Neural progenitor cell (in vitro differentiated cells): Measurements from ENCODE around the gene BRINP2. TPM values are rescaled to one million over a fixed set of nuclear protein-coding genes. Genes with fewer than 3 reads are reported as not detected.

Experiments
- DNase-seq: peaks from one replicate; pipeline ENCODE4 v3.0.0-alpha.2; 2016; ENCODE audit warnings: low spot score
- H2AFZ ChIP-seq: fragments of 200-600 bp; sonication (generic); replicated peaks from 2 replicates; pipeline ENCODE4 v1.6.1; 2016; ENCODE audit warnings: antibody characterized with exemption
- H3F3A ChIP-seq: fragments of 200-600 bp; sonication (generic); 2 replicates; pipeline ENCODE4 v1.6.1; 2016; ENCODE audit warnings: antibody characterized with exemption, low read depth
- H3K27ac ChIP-seq: fragments of 200-600 bp; sonication (generic); 2 replicates; pipeline ENCODE4 v1.5.1; 2016; ENCODE audit warnings: mild to moderate bottlenecking
- H3K27me3 ChIP-seq: fragments of 200-600 bp; sonication (generic); 2 replicates; pipeline ENCODE4 v1.6.1; 2016; ENCODE audit warnings: mild to moderate bottlenecking, moderate library complexity
- H3K36me3 ChIP-seq: fragments of 200-600 bp; sonication (generic); 2 replicates; pipeline ENCODE4 v1.5.1; 2016
- H3K4me1 ChIP-seq: fragments of 200-600 bp; sonication (generic); 2 replicates; pipeline ENCODE4 v1.6.1; 2016; ENCODE audit warnings: mixed run types
- H3K4me2 ChIP-seq: fragments of 200-600 bp; sonication (generic); 2 replicates; pipeline ENCODE4 v1.6.1; 2016
- H3K4me3 ChIP-seq: fragments of 200-600 bp; sonication (generic); 2 replicates; pipeline ENCODE4 v1.5.1; 2016
- H3K79me2 ChIP-seq: fragments of 200-600 bp; sonication (generic); 2 replicates; pipeline ENCODE4 v1.6.1; 2016; ENCODE audit warnings: low read depth
- H3K9ac ChIP-seq: fragments of 200-600 bp; sonication (generic); 2 replicates; pipeline ENCODE4 v1.6.1; 2016
- H3K9me3 ChIP-seq: fragments of 200-600 bp; sonication (generic); 2 replicates; pipeline ENCODE4 v1.5.1; 2016; ENCODE audit warnings: low read depth
- H4K20me1 ChIP-seq: fragments of 200-600 bp; sonication (generic); 2 replicates; pipeline ENCODE4 v1.6.1; 2016; ENCODE audit warnings: low read depth
- H3K27ac Mint-ChIP-seq: 3 replicates; pipeline ENCODE4 v1.8.0; 2021; ENCODE audit warnings: mixed read lengths
- H3K27me3 Mint-ChIP-seq: 2 replicates; pipeline ENCODE4 v1.8.0; 2022; ENCODE audit warnings: low read depth, mild to moderate bottlenecking, inconsistent platforms, moderate library complexity, mixed read lengths; ENCODE audit not compliant: insufficient read depth
- H3K36me3 Mint-ChIP-seq: 3 replicates; pipeline ENCODE4 v1.8.0; 2021; ENCODE audit warnings: mixed read lengths
- H3K4me1 Mint-ChIP-seq: 3 replicates; pipeline ENCODE4 v1.8.0; 2021; ENCODE audit warnings: mixed read lengths
- H3K4me3 Mint-ChIP-seq: 3 replicates; pipeline ENCODE4 v1.8.0; 2021; ENCODE audit warnings: mild to moderate bottlenecking, moderate library complexity, mixed read lengths
- H3K9me3 Mint-ChIP-seq: 3 replicates; pipeline ENCODE4 v1.8.0; 2020; ENCODE audit warnings: mixed read lengths
- EZH2 ChIP-seq: fragments of 200-600 bp; sonication (generic); IDR thresholded peaks from 2 replicates; pipeline ENCODE4 v1.6.1; 2017; ENCODE audit warnings: antibody characterized with exemption, mild to moderate bottlenecking, moderate library complexity
- EZH2phosphoT487 ChIP-seq: fragments of 200-600 bp; sonication (generic); IDR thresholded peaks from 2 replicates; pipeline ENCODE4 v1.6.1; 2017; ENCODE audit warnings: antibody characterized with exemption
- total RNA-seq: library from RNA; depleted of rRNA; stranded (reverse); fragments of >200 nt; gene quantifications from 2 replicates; pipeline ENCODE4 v1.2.3, GENCODE V29; 2015; ENCODE audit warnings: low replicate concordance
- TF ChIP-seq, protein P1 (sequence below): fragments of 200-600 bp; sonication (generic); IDR thresholded peaks from 2 replicates; pipeline ENCODE4 v1.5.1; 2017; ENCODE audit warnings: antibody characterized with exemption, mild to moderate bottlenecking

Gene BRINP2
- total RNA-seq, 1 donor from 2014 or later, result not detected

DNA sequence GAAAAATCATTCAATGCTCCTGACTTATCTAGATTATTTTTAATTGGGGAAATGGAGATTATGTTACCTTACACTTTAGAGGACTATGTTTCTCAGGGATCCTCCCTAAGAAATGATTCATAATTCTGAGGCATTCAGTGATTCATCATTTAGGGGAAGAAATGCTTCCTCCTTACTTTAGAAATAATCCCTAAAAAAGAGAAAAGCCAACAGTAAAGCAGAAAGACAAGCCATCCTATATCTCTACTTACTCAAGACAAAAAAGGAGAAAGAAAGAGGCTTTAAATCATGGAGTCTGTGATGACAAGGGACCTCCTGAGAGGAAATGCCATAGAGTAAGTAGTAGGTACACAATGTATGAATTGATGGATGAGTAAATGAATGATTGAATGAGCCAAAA is 137.0 kb downstream of the BRINP2 start:
- Histone ChIP-seq H3K9me3 (no peaks in the 10 kb centered on the region), H3F3A (peaks cover 3% of the 10 kb centered on the region), H3K4me1 (peaks cover 34% of the 10 kb centered on the region), H4K20me1 (no peaks in the 10 kb centered on the region), H3K36me3 (no peaks in the 10 kb centered on the region), H3K9ac (no peak overlapping the region), H3K4me3 (no peak overlapping the region), H3K27me3 (no peaks in the 10 kb centered on the region), H3K79me2 (no peaks in the 10 kb centered on the region), H3K27ac (no peak overlapping the region), H2AFZ (no peak overlapping the region), H3K4me2 (no peak overlapping the region)
- Mint-ChIP-seq H3K36me3 (no peaks in the 10 kb centered on the region), H3K27me3 (no peaks in the 10 kb centered on the region), H3K4me1 (peaks cover 32% of the 10 kb centered on the region), H3K4me3 (no peak overlapping the region), H3K9me3 (no peaks in the 10 kb centered on the region), H3K27ac (no peak overlapping the region)
- DNase-seq, result no peak
- TF ChIP-seq EZH2phosphoT487 (no peak), EZH2 (no peak)
- TF ChIP-seq, protein P1, sequence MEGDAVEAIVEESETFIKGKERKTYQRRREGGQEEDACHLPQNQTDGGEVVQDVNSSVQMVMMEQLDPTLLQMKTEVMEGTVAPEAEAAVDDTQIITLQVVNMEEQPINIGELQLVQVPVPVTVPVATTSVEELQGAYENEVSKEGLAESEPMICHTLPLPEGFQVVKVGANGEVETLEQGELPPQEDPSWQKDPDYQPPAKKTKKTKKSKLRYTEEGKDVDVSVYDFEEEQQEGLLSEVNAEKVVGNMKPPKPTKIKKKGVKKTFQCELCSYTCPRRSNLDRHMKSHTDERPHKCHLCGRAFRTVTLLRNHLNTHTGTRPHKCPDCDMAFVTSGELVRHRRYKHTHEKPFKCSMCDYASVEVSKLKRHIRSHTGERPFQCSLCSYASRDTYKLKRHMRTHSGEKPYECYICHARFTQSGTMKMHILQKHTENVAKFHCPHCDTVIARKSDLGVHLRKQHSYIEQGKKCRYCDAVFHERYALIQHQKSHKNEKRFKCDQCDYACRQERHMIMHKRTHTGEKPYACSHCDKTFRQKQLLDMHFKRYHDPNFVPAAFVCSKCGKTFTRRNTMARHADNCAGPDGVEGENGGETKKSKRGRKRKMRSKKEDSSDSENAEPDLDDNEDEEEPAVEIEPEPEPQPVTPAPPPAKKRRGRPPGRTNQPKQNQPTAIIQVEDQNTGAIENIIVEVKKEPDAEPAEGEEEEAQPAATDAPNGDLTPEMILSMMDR, result no peak

DNA sequence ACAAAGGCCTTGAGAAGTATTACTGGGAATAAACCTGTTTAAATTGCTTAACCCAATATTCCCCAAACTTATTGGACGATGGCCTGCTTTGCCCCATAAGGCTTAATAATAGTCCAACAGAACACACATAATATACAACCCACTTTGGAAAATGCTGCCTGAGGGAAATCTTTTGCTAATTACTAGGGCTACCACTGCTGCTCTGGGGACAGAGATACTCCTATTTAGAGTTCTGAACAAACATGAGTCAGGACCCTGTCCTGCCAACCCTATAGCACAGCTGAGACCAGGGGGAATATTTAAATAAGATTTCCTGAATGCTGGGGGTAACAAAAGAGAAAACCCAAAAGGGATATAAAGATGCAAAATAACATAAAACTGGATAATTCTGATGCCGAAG is 139.1 kb downstream of the BRINP2 start:
- H3K27me3 ChIP-seq, result no peaks in the 10 kb centered on the region

DNA sequence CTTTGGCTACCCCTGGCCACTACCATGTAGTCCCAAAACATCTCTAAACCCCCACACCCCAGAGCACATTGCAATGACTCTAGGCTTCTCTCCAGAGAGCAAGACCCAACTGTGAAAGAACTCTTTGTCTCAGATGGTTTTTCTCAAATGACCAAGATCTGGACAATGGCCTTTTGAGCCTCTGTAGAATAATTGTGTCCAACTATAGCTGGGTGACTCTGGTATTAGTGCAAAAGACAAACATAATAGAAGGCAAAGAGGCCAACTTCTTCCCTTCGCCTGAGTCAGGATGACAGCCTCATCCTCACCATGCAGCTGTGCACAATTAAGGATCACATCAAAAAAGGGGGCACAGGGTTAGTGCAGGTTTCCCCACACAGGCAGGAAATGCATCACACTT is 139.6 kb downstream of the BRINP2 start:
- peaks cover 3% of the 10 kb centered on the region for H3F3A ChIP-seq
- no peak overlapping the region for H3K4me3 ChIP-seq
- no peak overlapping the region for H3K27ac ChIP-seq
- peak overlapping the region; percentile 33 for H3K4me2 ChIP-seq
- no peaks in the 10 kb centered on the region for H3K27me3 ChIP-seq
- no peaks in the 10 kb centered on the region for H4K20me1 ChIP-seq
- no peak for TF ChIP-seq EZH2phosphoT487
- no peak for TF ChIP-seq EZH2
- TF ChIP-seq, protein P1, result no peak
- peaks cover 29% of the 10 kb centered on the region for H3K4me1 ChIP-seq
- peaks cover 29% of the 10 kb centered on the region for H3K4me1 Mint-ChIP-seq
- H3K9me3 Mint-ChIP-seq, result no peaks in the 10 kb centered on the region
- no peaks in the 10 kb centered on the region for H3K79me2 ChIP-seq
- H3K27ac Mint-ChIP-seq, result no peak overlapping the region
- H3K9ac ChIP-seq, result no peak overlapping the region
- H3K36me3 Mint-ChIP-seq, result no peaks in the 10 kb centered on the region
- H3K36me3 ChIP-seq, result no peaks in the 10 kb centered on the region
- no peak overlapping the region for H3K4me3 Mint-ChIP-seq
- no peak overlapping the region for H2AFZ ChIP-seq
- no peaks in the 10 kb centered on the region for H3K27me3 Mint-ChIP-seq
- DNase-seq, result no peak
- no peaks in the 10 kb centered on the region for H3K9me3 ChIP-seq

More for the DNA sequence above, 139.1 kb downstream of the BRINP2 start:
- DNase-seq, result no peak
- H3F3A ChIP-seq, result peaks cover 3% of the 10 kb centered on the region
- H3K9ac ChIP-seq, result no peak overlapping the region
- H3K27me3 Mint-ChIP-seq, result no peaks in the 10 kb centered on the region
- no peaks in the 10 kb centered on the region for H3K36me3 ChIP-seq
- no peaks in the 10 kb centered on the region for H3K9me3 Mint-ChIP-seq
- no peak for TF ChIP-seq EZH2
- H3K4me1 Mint-ChIP-seq, result peaks cover 31% of the 10 kb centered on the region
- H4K20me1 ChIP-seq, result no peaks in the 10 kb centered on the region
- H3K9me3 ChIP-seq, result no peaks in the 10 kb centered on the region
- H3K27ac ChIP-seq, result no peak overlapping the region
- peak overlapping the region; percentile 33 for H3K4me2 ChIP-seq
- no peak overlapping the region for H3K4me3 Mint-ChIP-seq
- H3K4me3 ChIP-seq, result no peak overlapping the region
- H3K27ac Mint-ChIP-seq, result no peak overlapping the region
- H3K36me3 Mint-ChIP-seq, result no peaks in the 10 kb centered on the region
- peaks cover 32% of the 10 kb centered on the region for H3K4me1 ChIP-seq
- H3K79me2 ChIP-seq, result no peaks in the 10 kb centered on the region
- no peak overlapping the region for H2AFZ ChIP-seq

DNA sequence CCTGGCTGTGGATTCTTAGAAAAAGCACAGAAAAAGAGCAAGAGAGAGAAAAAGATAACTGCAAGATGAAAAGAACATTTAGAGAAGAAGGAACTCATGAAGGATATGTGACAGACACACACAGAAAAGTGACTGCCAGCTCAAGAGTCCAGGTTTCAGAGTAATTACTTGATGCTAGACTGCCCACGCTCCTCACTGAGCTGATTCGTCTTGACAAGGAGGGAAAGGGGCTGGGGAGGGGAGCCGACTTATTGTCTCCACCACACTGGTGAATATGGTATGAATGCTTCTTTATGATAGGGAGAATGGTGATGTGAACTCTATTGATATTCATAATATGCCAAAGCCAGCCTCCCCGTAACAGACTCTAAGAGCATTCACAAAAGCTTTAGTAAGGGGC is 140.4 kb downstream of the BRINP2 start:
- H3K27me3 ChIP-seq, result no peaks in the 10 kb centered on the region
- H3K9ac ChIP-seq, result no peak overlapping the region
- peaks cover 22% of the 10 kb centered on the region for H3K4me1 ChIP-seq
- H3F3A ChIP-seq, result peaks cover 3% of the 10 kb centered on the region
- Mint-ChIP-seq H3K4me1 (peaks cover 24% of the 10 kb centered on the region), H3K4me3 (no peak overlapping the region), H3K9me3 (no peaks in the 10 kb centered on the region), H3K36me3 (no peaks in the 10 kb centered on the region), H3K27ac (no peak overlapping the region), H3K27me3 (no peaks in the 10 kb centered on the region)
- peak overlapping the region; percentile 33 for H3K4me2 ChIP-seq
- H2AFZ ChIP-seq, result no peak overlapping the region
- no peak overlapping the region for H3K27ac ChIP-seq
- no peaks in the 10 kb centered on the region for H3K36me3 ChIP-seq
- no peak overlapping the region for H3K4me3 ChIP-seq
- H3K79me2 ChIP-seq, result no peaks in the 10 kb centered on the region
- TF ChIP-seq EZH2phosphoT487 (no peak), EZH2 (no peak)
- TF ChIP-seq, protein P1, result no peak
- H4K20me1 ChIP-seq, result no peaks in the 10 kb centered on the region
- peak; percentile 44 for DNase-seq
- no peaks in the 10 kb centered on the region for H3K9me3 ChIP-seq
